ENCODE results near the gene OAF. TPM values are rescaled to one million over a fixed set of nuclear protein-coding genes. Genes with fewer than 3 reads are reported as not detected.

Gene OAF
- total RNA-seq, 1 donor from 2014 or later: 39.4 TPM

GRCh38 chr11:120217941-120218694 lies 7.3 kb downstream of the OAF start:
- H3K4me3 ChIP-seq (ENCODE audit: low read depth, low read length): no peak overlapping the region
- no peak for TF ChIP-seq CTCF (conservative IDR thresholded peaks at IDR 0.05; ENCODE audit: low read depth, low read length)
- DNase-seq (ENCODE audit: low read depth): no peak

- DNase-seq (ENCODE audit: low read depth): no peak
- TF ChIP-seq CTCF (conservative IDR thresholded peaks at IDR 0.05; ENCODE audit: low read depth, low read length): no peak
- H3K4me3 ChIP-seq (ENCODE audit: low read depth, low read length): no peak overlapping the region
These were observed 7.8 kb downstream of the OAF start for GRCh38 chr11:120218695-120219033.

- no peak for DNase-seq (ENCODE audit: low read depth)
- no peak overlapping the region for H3K4me3 ChIP-seq (ENCODE audit: low read depth, low read length)
- no peak for TF ChIP-seq CTCF (conservative IDR thresholded peaks at IDR 0.05; ENCODE audit: low read depth, low read length)
These were observed 8.6 kb downstream of the OAF start for GRCh38 chr11:120219232-120219937.

- no peak overlapping the region for H3K4me3 ChIP-seq (ENCODE audit: low read depth, low read length)
These were observed 9.3 kb downstream of the OAF start for GRCh38 chr11:120219938-120220746.

GRCh38 chr11:120220747-120221037 lies 9.9 kb downstream of the OAF start:
- DNase-seq (ENCODE audit: low read depth): no peak
- H3K4me3 ChIP-seq (ENCODE audit: low read depth, low read length): no peak overlapping the region
- TF ChIP-seq CTCF (conservative IDR thresholded peaks at IDR 0.05; ENCODE audit: low read depth, low read length): no peak

More at GRCh38 chr11:120219938-120220746, 9.3 kb downstream of the OAF start:
- TF ChIP-seq CTCF (conservative IDR thresholded peaks at IDR 0.05; ENCODE audit: low read depth, low read length): no peak
- no peak for DNase-seq (ENCODE audit: low read depth)

GRCh38 chr11:120221115-120221752 lies 10.4 kb downstream of the OAF start:
- H3K4me3 ChIP-seq (ENCODE audit: low read depth, low read length): no peak overlapping the region
- no peak for TF ChIP-seq CTCF (conservative IDR thresholded peaks at IDR 0.05; ENCODE audit: low read depth, low read length)
- DNase-seq (ENCODE audit: low read depth): no peak

Data from epithelial cell of proximal tubule (primary cell).